Gastroesophageal sphincter (tissue), 3 donors: Measurements from ENCODE around the gene WDR75.

ENCODE experiments used
- EP300 ChIP-seq: sonication (generic); formaldehyde crosslinking; IDR thresholded peaks from one replicate; pipeline ENCODE4 v1.6.1; 2017; ENCODE audit warnings: antibody characterized with exemption, mild to moderate bottlenecking
- POLR2A ChIP-seq, 2 donors: fragments of 450-650 bp; IDR thresholded peaks; one replicate each; pipeline ENCODE4 v1.6.1; 2017; ENCODE audit warnings: antibody characterized with exemption in 2 of 2, mild to moderate bottlenecking in 2 of 2, moderate library complexity in 1 of 2
- POLR2AphosphoS5 ChIP-seq: sonication (generic); formaldehyde crosslinking; IDR thresholded peaks from one replicate; pipeline ENCODE4 v1.6.1; 2017; ENCODE audit warnings: antibody characterized with exemption
- TF ChIP-seq, protein P1 (sequence below), 4 experiments: fragments of 200-600 bp in 2 of 4; fragments of 450-650 bp in 2 of 4; sonication (generic) in 1 of 4; IDR thresholded peaks; one replicate each; pipeline ENCODE4 v1.5.1; 2017 to 2019; ENCODE audit warnings: antibody characterized with exemption in 4 of 4, mild to moderate bottlenecking in 2 of 4, moderate library complexity in 2 of 4

DNA sequence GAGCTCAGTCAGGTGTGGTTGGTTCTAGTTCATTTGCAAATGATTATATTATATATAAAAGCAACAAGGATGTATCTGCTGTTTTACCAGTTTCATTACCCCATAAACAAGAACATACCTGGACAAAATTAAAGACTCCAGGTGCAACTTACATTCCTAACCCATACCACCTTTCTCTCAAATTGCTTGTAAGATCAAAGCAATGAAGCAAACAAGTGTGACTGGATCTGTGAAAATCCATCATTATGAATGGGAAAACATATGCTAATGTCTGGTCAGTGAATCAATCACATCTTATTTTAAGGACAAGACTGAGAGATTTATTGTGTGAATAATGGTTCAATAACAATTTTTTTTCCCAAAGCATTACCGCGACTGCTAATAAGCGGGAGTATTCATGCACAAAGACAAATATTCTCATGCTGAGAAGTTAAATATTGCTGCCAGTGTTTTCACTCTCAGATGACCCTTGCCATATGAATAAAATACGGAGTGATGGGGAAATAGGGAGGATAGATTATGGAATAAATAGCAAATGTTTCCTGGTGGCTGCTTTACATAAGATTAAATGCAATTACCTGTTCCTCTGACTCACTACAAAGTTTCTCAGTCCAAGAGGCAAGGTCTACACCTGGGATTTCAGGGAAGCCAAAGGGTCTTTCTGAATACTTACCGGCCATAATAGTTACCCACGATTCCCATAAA lies 59.3 kb downstream of the WDR75 start:
- TF ChIP-seq, protein P1, sequence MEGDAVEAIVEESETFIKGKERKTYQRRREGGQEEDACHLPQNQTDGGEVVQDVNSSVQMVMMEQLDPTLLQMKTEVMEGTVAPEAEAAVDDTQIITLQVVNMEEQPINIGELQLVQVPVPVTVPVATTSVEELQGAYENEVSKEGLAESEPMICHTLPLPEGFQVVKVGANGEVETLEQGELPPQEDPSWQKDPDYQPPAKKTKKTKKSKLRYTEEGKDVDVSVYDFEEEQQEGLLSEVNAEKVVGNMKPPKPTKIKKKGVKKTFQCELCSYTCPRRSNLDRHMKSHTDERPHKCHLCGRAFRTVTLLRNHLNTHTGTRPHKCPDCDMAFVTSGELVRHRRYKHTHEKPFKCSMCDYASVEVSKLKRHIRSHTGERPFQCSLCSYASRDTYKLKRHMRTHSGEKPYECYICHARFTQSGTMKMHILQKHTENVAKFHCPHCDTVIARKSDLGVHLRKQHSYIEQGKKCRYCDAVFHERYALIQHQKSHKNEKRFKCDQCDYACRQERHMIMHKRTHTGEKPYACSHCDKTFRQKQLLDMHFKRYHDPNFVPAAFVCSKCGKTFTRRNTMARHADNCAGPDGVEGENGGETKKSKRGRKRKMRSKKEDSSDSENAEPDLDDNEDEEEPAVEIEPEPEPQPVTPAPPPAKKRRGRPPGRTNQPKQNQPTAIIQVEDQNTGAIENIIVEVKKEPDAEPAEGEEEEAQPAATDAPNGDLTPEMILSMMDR (IDR thresholded peaks at IDR 0.05), result no peak
- TF ChIP-seq POLR2A (IDR thresholded peaks at IDR 0.05) (no peak), POLR2AphosphoS5 (no peak), EP300 (no peak)
